Bone marrow (tissue), 2 donors: ENCODE data around the gene HNRNPUL2.
A peak's percentile ranks its signal among the peaks of the same experiment; 100 is the strongest.

Source experiments
- DNase-seq, 2 donors: peaks; one replicate each; lab custom pipeline; 2025; lab: John Stamatoyannopoulos, UW

The HNRNPUL2 gene

DNA sequence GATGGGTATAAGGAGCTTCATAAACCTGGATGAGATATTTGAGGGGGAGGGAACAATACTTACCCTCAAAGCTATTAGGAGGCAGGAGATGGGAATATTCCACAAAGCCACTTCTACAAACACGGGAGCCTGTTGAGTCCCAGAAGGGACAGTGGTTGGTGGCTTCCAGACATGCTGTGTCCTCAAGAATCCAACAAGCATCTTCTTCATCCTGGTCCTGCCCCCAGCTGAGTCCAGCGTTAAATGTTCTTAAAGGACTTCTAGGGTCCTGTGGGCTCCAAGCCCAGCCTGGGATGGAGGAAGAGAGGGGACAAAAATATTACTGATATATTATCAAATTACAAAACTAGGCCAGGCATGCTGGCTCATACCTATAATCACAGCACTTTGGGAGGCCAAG is 59.8 kb downstream of the HNRNPUL2 start:
- no peak for DNase-seq

DNA sequence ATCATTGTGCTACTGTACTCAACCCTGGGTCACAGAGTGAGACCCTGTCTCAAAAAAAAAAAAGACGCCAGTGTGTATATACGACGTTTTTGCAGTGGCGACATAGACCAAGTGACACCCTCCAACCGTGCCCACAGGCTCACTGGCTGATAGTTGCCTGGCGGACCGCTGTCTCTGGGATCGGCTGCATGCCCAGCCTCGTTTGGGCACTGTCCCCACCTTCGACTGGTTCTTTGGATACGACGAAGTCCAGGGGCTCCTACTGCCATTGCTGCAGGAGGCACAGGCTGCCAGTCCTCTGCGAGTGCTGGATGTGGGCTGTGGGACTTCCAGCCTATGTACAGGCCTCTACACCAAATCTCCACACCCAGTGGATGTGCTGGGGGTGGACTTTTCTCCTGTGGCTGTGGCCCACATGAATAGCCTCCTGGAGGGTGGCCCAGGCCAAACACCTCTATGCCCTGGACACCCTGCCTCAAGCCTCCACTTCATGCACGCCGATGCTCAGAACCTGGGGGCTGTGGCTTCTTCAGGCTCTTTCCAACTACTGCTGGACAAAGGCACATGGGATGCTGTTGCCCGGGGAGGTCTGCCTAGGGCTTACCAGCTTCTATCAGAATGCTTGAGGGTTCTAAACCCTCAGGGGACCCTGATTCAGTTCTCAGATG is 60.9 kb downstream of the HNRNPUL2 start:
- no peak for DNase-seq

DNA sequence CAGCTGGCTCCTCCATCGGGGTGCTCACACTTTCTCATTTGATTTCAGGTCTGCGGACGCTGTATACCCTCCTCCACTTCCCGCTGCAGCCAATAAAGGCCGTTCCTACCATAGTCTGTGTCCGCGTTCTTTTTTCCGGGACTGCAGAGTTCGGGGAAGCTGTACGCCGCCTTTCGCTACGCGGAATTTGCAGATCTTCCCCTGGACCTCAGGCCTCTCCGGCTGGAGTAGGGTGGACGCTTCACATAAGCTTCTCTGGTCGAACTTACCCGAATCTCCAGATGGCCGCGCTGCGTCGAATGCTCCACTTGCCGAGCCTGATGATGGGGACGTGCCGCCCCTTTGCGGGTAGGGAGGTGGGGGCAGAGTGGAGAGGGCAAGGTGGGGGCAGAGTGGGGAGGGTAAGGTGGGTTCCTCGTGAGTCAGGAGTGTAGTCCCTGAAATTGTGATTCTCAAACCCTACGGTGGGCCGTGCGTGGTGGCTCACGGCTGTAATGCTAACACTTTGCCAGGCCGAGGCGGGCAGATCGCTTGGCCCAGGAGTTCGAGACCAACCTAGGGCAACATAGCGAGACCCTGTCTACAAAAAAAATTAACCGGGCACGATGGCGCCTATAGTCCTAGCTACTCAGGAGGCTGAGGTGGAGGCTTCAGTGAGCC is 61.5 kb downstream of the HNRNPUL2 start:
- DNase-seq = peak in 1 of 2 donors; percentile 54

DNA sequence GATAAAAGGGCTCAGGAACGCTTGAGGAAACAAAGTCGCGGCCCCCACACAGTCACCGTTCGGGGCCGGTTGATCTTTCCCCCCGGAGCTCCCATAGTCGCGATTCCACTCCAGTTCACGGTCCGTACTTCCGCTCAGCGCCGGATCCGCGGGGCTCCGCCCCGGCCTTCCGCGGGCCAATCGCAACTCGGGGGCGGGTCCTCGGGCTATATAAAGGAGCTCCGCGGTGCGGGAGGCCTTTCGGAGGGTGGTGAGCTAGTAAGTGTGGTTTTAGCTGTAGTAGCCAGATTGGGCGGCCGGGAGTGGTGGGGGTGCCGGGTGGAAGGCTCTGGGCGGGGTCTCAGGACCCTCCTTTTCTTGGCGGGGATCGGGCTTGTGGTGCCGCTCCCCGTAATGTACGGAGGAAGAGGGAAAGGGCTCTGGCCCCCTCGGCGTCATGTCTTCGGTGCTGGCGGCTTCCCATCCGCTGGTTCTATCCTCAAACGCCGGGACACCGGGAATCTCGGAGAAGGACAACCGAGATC is 62.1 kb downstream of the HNRNPUL2 start, which contains the start of the genes C11orf98 and CSKMT:
C11orf98 (minus strand) TSS at position 136 of the 524 bp plus-strand sequence; CDS start at position 95, 41 bp downstream.
CSKMT (plus strand) TSS at position 238 of the 524 bp plus-strand sequence. CDS start 568 bp downstream, outside the sequence.
- DNase-seq = peak; percentile 92 to 93

DNA sequence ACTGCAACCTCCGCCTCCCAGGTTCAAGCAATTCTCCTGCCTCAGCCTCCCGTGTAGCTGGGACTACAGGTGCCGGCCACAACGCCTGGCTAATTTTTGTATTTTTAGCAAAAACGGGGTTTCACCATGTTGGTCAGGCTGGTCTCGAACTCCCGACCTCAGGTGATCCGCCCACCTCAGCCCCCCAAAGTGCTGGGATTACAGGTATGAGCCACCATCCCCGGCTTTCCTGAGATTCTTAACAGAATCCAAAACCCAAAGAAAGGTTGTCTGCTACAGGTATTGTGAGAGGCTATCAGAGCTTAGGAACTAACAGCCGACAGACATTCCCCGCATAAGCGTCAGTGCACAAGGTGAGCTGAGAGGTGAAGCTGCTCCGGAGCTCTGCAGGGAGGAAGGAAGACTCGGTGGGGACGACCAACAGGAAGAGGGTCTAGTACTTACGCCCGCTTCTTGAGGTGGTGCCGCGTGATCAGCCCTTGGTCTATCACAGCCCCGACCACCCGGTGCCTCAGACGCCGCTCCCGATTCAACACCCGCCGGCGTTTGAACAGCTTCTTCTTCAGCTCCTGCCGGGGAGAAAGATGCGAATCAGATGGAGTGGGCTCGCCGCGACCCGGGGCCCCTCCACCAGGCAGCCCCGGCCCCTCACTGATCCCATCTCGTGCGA is 62.7 kb downstream of the HNRNPUL2 start:
- peak in 1 of 2 donors; percentile 62 for DNase-seq
